Psoas muscle (tissue), 8 donors: ENCODE results near the gene LGR5. TPM values are rescaled to one million over a fixed set of nuclear protein-coding genes. Genes with fewer than 3 reads are reported as not detected.

Source experiments
- ATAC-seq, 4 donors: fragments of 200-7000 bp; cut with Tn5 transposase; one replicate each; pipeline ENCODE4 v1.9.1; 2020; ENCODE audit warnings: moderate library complexity in 3 of 4, mild to moderate bottlenecking in 2 of 4
- DNase-seq, 2 donors: peaks; one replicate each; pipeline ENCODE4 v3.0.0-alpha.2; 2020
- H3K27ac ChIP-seq: fragments of 200-600 bp; one replicate; pipeline ENCODE4 v1.8.0; 2022
- H3K27me3 ChIP-seq, 3 donors: fragments of 200-600 bp in 1 of 3; one replicate each; pipeline versions ENCODE4 v1.6.1 to v1.8.0; 2013 to 2022; ENCODE audit warnings: low read length in 2 of 3, mild to moderate bottlenecking in 2 of 3, moderate library complexity in 1 of 3; ENCODE audit not compliant: insufficient read depth in 3 of 3
- H3K36me3 ChIP-seq, 2 donors: fragments of 200-600 bp in 1 of 2; one replicate each; pipeline versions ENCODE4 v1.6.1 to v1.8.0; 2013 to 2022; ENCODE audit warnings: low read depth in 1 of 2, mild to moderate bottlenecking in 1 of 2, moderate library complexity in 1 of 2; ENCODE audit not compliant: insufficient read depth in 1 of 2
- H3K4me1 ChIP-seq: fragments of 200-600 bp; one replicate; pipeline ENCODE4 v1.8.0; 2022
- H3K4me3 ChIP-seq: fragments of 200-600 bp; one replicate; pipeline ENCODE4 v1.8.0; 2022; ENCODE audit warnings: mild to moderate bottlenecking
- H3K9me3 ChIP-seq: fragments of 200-600 bp; one replicate; pipeline ENCODE4 v1.8.0; 2022
- CTCF ChIP-seq: fragments of 200-600 bp; IDR thresholded peaks from one replicate; pipeline ENCODE4 v1.8.0; 2022; ENCODE audit warnings: antibody characterized with exemption
- WGBS, 3 donors: extraction: QIAGEN DNeasy Blood & Tissue Kit; methylation state at CpG; one replicate each; pipeline versions ENCODE4 v1.1.6 to v1.1.7; 2013; 5-methylcytosine and 5-hydroxymethylcytosine counted together
- intact Hi-C, 2 donors: fragments of 100-400 bp; cut with DNase I; formaldehyde crosslinking; loops; one replicate each; pipeline versions ENCODE4 v1.11.0 to v1.14.2; 2022
- polyA plus RNA-seq, 3 donors: library from polyadenylated mRNA; stranded (reverse); fragments of 200-250 nt; gene quantifications; one replicate each; pipeline ENCODE4 v1.2.3, GENCODE V29; 2013
- total RNA-seq, 4 donors: library from RNA; stranded (reverse); fragmentation: NEBNext Ultra II Directional in 2 of 4; extraction: Animal tissue kit (Norgen Biotek cat#: 25700) in 2 of 4; gene quantifications; one replicate each; pipeline versions ENCODE4 v1.2.1 to v1.2.4, GENCODE V29; 2021 to 2023
- donor health status: healthy with polysubstance abuse.
- donor health status: DM: no; HTN: no; CAD: no; lungs with moderate emphysema.
- donor health status: Bipolar disorder and iron deficiency.
- donor health status: healthy.
- donor health status: DM: yes; HTN: yes; CAD: no.
- donor health status: DM: no; HTN: no; CAD: no.
- donor health status: DM: no; HTN: no; CAD: no.
- donor health status: DM: yes; HTN: yes; CAD: no.

The LGR5 gene
- total and polyA plus RNA-seq, 7 donors: 0.04 to 19.5 (median 4.9) TPM

DNA sequence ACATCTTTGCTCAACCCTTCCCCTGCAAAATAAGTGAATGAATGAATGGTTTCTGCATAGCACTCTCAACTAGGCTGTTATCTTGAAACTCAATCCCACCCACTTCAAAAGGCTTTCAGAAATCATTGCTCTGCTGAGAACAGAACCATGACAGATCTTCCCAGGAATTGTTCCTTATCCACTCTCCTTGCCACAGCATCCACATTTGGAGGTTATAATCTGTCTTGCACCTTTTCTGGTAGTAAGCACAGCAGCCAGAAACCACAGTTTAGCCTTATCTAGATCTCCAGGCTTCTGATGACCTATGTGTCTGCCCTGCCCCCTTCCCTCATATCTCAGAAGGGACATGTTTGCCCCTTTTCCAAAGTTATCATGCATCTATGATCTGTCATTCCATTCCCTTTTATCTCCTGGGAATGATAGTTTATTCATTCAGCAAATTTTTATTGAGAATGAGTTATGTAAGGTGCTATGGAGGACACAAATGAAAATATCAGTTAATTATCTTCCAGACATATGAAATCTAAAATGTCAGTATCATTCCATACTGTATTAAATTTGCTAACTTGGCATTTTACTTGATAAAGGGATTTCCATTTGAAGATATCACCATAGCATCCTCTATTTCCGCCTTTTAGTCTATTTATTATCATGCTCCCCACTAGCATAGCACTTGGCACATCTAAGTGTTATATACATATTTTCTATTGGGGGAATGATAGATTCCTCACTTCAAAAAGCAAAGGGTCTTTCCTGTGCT is 21.4 kb downstream of the LGR5 start:
- peaks cover 0 to 8% of the 10 kb centered on the region in 2 donors for H3K36me3 ChIP-seq
- 88 to 96% (median 92%) methylated on average over 1 of the region's 1 CpG for WGBS, 3 donors
- no peak overlapping the region for H3K27ac ChIP-seq
- no peak for TF ChIP-seq CTCF
- no peaks in the 10 kb centered on the region for H3K27me3 ChIP-seq
- intact Hi-C loops: no loop called here
- H3K9me3 ChIP-seq: no peaks in the 10 kb centered on the region
- H3K4me1 ChIP-seq: peaks cover 8% of the 10 kb centered on the region
- ATAC-seq (no peak), DNase-seq (no peak)
- no peak overlapping the region for H3K4me3 ChIP-seq

- Histone ChIP-seq H3K4me3 (no peak overlapping the region), H3K4me1 (peaks cover 8% of the 10 kb centered on the region), H3K27ac (no peak overlapping the region), H3K36me3 (peaks cover 0 to 8% of the 10 kb centered on the region in 2 donors), H3K27me3 (no peaks in the 10 kb centered on the region), H3K9me3 (no peaks in the 10 kb centered on the region)
- TF ChIP-seq CTCF: no peak
- 78 to 88% (median 88%) methylated on average over 2 of the region's 2 CpGs for WGBS, 3 donors
- ATAC-seq (no peak), DNase-seq (no peak)
- intact Hi-C loops: no loop called here
Measured at GRCh38 chr12:71461787-71462328, 22.3 kb downstream of the LGR5 start.

GRCh38 chr12:71465796-71466195 is 26.2 kb downstream of the LGR5 start:
- no peak overlapping the region for H3K27ac ChIP-seq

DNA sequence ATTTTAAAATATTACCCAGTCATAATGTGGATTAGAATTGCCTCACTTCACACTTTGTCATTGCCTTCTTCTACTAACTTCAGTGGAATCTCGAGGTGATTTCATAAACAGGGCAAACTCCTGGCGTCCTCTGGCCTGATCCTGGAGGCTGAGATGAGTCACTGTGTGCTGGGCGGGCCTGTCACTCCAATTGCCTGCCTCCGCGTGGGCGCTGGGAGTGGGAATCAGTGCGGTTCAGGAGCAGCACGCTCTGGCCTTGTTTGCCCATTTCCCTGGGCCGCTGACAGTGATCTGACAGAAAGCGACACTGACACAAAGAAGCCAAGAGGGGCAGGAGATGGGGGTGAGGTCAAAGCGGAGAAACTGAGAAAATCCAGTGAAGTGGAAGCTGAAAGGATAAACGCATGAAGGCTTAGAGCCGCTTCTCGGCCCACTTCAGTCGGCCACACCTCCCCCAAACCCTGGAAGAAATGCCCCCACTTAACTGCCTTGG is 29.7 kb downstream of the LGR5 start:
- TF ChIP-seq CTCF: no peak
- intact Hi-C loops: no loop called here
- H3K4me1 ChIP-seq: no peaks in the 10 kb centered on the region
- no peaks in the 10 kb centered on the region for H3K27me3 ChIP-seq
- WGBS, 3 donors: 79 to 84% (median 80%) methylated on average over 15 of the region's 15 CpGs
- H3K36me3 ChIP-seq: peaks cover 0 to 6% of the 10 kb centered on the region in 2 donors
- H3K4me3 ChIP-seq: no peak overlapping the region
- DNase-seq (peak in 1 of 2 donors; percentile 21), ATAC-seq (peak; percentile 37 to 88 (median 77))
- H3K9me3 ChIP-seq: no peaks in the 10 kb centered on the region
- H3K27ac ChIP-seq: no peak overlapping the region

More at GRCh38 chr12:71465796-71466195, 26.2 kb downstream of the LGR5 start:
- ATAC-seq: no peak
- no peak for TF ChIP-seq CTCF
- Histone ChIP-seq H3K4me1 (no peaks in the 10 kb centered on the region), H3K4me3 (no peak overlapping the region), H3K36me3 (peaks cover 0 to 8% of the 10 kb centered on the region in 2 donors), H3K9me3 (no peaks in the 10 kb centered on the region), H3K27me3 (no peaks in the 10 kb centered on the region)
- no peak for DNase-seq
- intact Hi-C loops: no loop called here
